ENCODE results near the gene MBD3L5.
"Not testable (repeated sequence)": the region's sequence is repeated elsewhere in the genome, so short reads cannot be mapped to it uniquely, and the experiment has no call there.

MBD3L5 gene

GRCh38 chr19:7030278-7030677, at the start of gene MBD3L5:
Gene MBD3L5 (plus strand): TSS chr19:7030578. CDS start chr19:7030612, 34 bp downstream.
- DNase-seq (ENCODE audit: low read depth, low spot score) = not testable (repeated sequence)

- no peak for DNase-seq (ENCODE audit: low read depth, low spot score)
Observed at GRCh38 chr19:6983448-6983847, 46.9 kb upstream of the MBD3L5 start.

- no peak for DNase-seq (ENCODE audit: low read depth, low spot score)
Observed at GRCh38 chr19:6987850-6988249, 42.5 kb upstream of the MBD3L5 start.

GRCh38 chr19:6988257-6988656, 42.1 kb upstream of the MBD3L5 start:
- DNase-seq (ENCODE audit: low read depth, low spot score) = no peak

- DNase-seq (ENCODE audit: low read depth, low spot score) = no peak
Observed at GRCh38 chr19:6995054-6995453, 35.3 kb upstream of the MBD3L5 start.

- no peak for DNase-seq (ENCODE audit: low read depth, low spot score)
Observed at GRCh38 chr19:6996810-6997209, 33.6 kb upstream of the MBD3L5 start.

GRCh38 chr19:6997679-6998445, 32.5 kb upstream of the MBD3L5 start:
- DNase-seq (ENCODE audit: low read depth, low spot score) = no peak

- no peak for DNase-seq (ENCODE audit: low read depth, low spot score)
Observed at GRCh38 chr19:6999933-7000332, 30.4 kb upstream of the MBD3L5 start.

- no peak for DNase-seq (ENCODE audit: low read depth, low spot score)
Observed at GRCh38 chr19:7000333-7000732, 30.0 kb upstream of the MBD3L5 start.

- no peak for DNase-seq (ENCODE audit: low read depth, low spot score)
Observed at GRCh38 chr19:7000816-7001215, 29.6 kb upstream of the MBD3L5 start.

GRCh38 chr19:7004313-7004931, 26.0 kb upstream of the MBD3L5 start:
- no peak for DNase-seq (ENCODE audit: low read depth, low spot score)

GRCh38 chr19:7006135-7006704, 24.2 kb upstream of the MBD3L5 start:
- DNase-seq (ENCODE audit: low read depth, low spot score) = no peak

GRCh38 chr19:7007859-7008258, 22.5 kb upstream of the MBD3L5 start:
- no peak for DNase-seq (ENCODE audit: low read depth, low spot score)

- no peak for DNase-seq (ENCODE audit: low read depth, low spot score)
Observed at GRCh38 chr19:7010722-7011593, 19.4 kb upstream of the MBD3L5 start.

- DNase-seq (ENCODE audit: low read depth, low spot score) = no peak
Observed at GRCh38 chr19:7013678-7014077, 16.7 kb upstream of the MBD3L5 start.

- DNase-seq (ENCODE audit: low read depth, low spot score) = no peak
Observed at GRCh38 chr19:7018828-7019227, 11.6 kb upstream of the MBD3L5 start.

- DNase-seq (ENCODE audit: low read depth, low spot score) = not testable (repeated sequence)
Observed at GRCh38 chr19:7021331-7021730, 9.0 kb upstream of the MBD3L5 start, which contains the start of gene MBD3L2B. Gene MBD3L2B (minus strand): TSS chr19:7021431. CDS start chr19:7021397, 34 bp downstream.

- not testable (repeated sequence) for DNase-seq (ENCODE audit: low read depth, low spot score)
Observed at GRCh38 chr19:7028790-7029189, 1.6 kb upstream of the MBD3L5 start.

GRCh38 chr19:7040079-7040478, 9.7 kb downstream of the MBD3L5 start, which contains the start of gene MBD3L4:
Gene MBD3L4 (minus strand): TSS chr19:7040179. CDS start chr19:7040144, 35 bp downstream.
- not testable (repeated sequence) for DNase-seq (ENCODE audit: low read depth, low spot score)

- DNase-seq (ENCODE audit: low read depth, low spot score) = not testable (repeated sequence)
Observed at GRCh38 chr19:7041563-7041962, 11.2 kb downstream of the MBD3L5 start.

- DNase-seq (ENCODE audit: low read depth, low spot score) = not testable (repeated sequence)
Observed at GRCh38 chr19:7049021-7049420, 18.6 kb downstream of the MBD3L5 start, which contains the start of gene MBD3L2. Gene MBD3L2 (plus strand): TSS chr19:7049321. CDS start chr19:7049374, 53 bp downstream.

All from iPS DF 19.7 (cell line).